ENCODE results near the gene FLNB. TPM values are rescaled to one million over a fixed set of nuclear protein-coding genes. Genes with fewer than 3 reads are reported as not detected.

Gene FLNB
- total RNA-seq, 4 donors from 2014 or later, result 282 to 707 (median 563) TPM

DNA sequence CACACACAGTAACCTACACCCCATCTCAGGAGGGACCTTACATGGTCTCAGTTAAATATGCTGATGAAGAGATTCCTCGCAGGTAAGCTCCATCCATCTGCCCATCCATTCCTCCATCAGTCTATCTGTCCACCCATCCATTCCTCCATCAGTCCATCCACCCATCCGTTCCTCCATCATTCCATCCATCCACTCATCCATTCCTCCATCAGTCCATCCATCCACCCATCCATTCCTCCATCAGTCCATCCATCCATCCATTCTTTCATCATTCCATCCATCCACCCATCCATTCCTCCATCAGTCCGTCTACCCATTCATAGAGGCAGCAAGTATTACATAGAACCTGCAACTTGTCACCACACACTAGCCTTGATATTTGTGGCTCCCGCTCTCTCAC lies 124.6 kb downstream of the FLNB start:
- intact Hi-C loops (cut with DNase I; ENCODE audit: low total_unique reads) (no loop called here), in situ Hi-C loops (cut with MboI; ENCODE audit: low pct_ligation_motif_present in 1 of 4, low pct_unique_long_range_greater_than_20kb in 1 of 4, low sequenced_read_pairs in 3 of 4) (no loop called here)
- H3K36me3 ChIP-seq, result peaks cover 0 to 72% (median 24%) of the 10 kb centered on the region in 4 donors
- WGBS, 2 donors (ENCODE audit: low coverage in 1 of 2), result 84 to 99% methylated on average over 3 to 4 of the region's 4 CpGs
- no peak overlapping the region for H3K27ac ChIP-seq
- no peaks in the 10 kb centered on the region for H3K9me3 ChIP-seq
- DNase-seq, result no peak
- TF ChIP-seq POLR2A (IDR thresholded peaks at IDR 0.05) (no peak), POLR2AphosphoS5 (IDR thresholded peaks at IDR 0.05) (no peak), EP300 (IDR thresholded peaks at IDR 0.05; ENCODE audit: low read depth) (no peak)
- TF ChIP-seq, protein P1, sequence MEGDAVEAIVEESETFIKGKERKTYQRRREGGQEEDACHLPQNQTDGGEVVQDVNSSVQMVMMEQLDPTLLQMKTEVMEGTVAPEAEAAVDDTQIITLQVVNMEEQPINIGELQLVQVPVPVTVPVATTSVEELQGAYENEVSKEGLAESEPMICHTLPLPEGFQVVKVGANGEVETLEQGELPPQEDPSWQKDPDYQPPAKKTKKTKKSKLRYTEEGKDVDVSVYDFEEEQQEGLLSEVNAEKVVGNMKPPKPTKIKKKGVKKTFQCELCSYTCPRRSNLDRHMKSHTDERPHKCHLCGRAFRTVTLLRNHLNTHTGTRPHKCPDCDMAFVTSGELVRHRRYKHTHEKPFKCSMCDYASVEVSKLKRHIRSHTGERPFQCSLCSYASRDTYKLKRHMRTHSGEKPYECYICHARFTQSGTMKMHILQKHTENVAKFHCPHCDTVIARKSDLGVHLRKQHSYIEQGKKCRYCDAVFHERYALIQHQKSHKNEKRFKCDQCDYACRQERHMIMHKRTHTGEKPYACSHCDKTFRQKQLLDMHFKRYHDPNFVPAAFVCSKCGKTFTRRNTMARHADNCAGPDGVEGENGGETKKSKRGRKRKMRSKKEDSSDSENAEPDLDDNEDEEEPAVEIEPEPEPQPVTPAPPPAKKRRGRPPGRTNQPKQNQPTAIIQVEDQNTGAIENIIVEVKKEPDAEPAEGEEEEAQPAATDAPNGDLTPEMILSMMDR (IDR thresholded peaks at IDR 0.05), result no peak
- no peak overlapping the region for H3K4me3 ChIP-seq
- H3K4me1 ChIP-seq, result no peaks in the 10 kb centered on the region
- no peaks in the 10 kb centered on the region for H3K27me3 ChIP-seq

DNA sequence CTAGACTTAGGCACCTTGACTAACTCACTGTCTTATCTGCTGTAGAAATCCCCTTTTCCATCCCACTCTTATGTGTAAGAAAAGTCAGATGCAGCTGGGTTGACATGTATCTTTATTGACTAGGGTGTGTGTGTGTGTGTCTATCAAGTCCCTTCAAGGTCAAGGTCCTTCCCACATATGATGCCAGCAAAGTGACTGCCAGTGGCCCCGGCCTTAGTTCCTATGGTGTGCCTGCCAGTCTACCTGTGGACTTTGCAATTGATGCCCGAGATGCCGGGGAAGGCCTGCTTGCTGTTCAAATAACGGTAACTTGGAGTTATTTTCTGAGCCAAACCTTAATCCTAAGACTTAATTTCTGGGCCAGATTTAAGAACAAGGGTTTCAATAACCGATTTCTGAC lies 126.2 kb downstream of the FLNB start:
- in situ Hi-C loops (cut with MboI; ENCODE audit: low pct_ligation_motif_present in 1 of 4, low pct_unique_long_range_greater_than_20kb in 1 of 4, low sequenced_read_pairs in 3 of 4) (no loop called here), intact Hi-C loops (cut with DNase I; ENCODE audit: low total_unique reads) (no loop called here)
- DNase-seq, result no peak
- TF ChIP-seq POLR2A (IDR thresholded peaks at IDR 0.05) (no peak), EP300 (IDR thresholded peaks at IDR 0.05; ENCODE audit: low read depth) (no peak), POLR2AphosphoS5 (IDR thresholded peaks at IDR 0.05) (no peak)
- TF ChIP-seq, protein P1 (IDR thresholded peaks at IDR 0.05), result no peak
- H3K9me3 ChIP-seq, result no peaks in the 10 kb centered on the region
- H3K36me3 ChIP-seq, result peaks cover 0 to 76% (median 28%) of the 10 kb centered on the region in 4 donors
- H3K4me3 ChIP-seq, result no peak overlapping the region
- H3K27me3 ChIP-seq, result no peaks in the 10 kb centered on the region
- no peak overlapping the region for H3K27ac ChIP-seq
- no peaks in the 10 kb centered on the region for H3K4me1 ChIP-seq
- WGBS, 2 donors (ENCODE audit: low coverage in 1 of 2), result 82 to 83% methylated on average over 1 to 5 of the region's 5 CpGs

DNA sequence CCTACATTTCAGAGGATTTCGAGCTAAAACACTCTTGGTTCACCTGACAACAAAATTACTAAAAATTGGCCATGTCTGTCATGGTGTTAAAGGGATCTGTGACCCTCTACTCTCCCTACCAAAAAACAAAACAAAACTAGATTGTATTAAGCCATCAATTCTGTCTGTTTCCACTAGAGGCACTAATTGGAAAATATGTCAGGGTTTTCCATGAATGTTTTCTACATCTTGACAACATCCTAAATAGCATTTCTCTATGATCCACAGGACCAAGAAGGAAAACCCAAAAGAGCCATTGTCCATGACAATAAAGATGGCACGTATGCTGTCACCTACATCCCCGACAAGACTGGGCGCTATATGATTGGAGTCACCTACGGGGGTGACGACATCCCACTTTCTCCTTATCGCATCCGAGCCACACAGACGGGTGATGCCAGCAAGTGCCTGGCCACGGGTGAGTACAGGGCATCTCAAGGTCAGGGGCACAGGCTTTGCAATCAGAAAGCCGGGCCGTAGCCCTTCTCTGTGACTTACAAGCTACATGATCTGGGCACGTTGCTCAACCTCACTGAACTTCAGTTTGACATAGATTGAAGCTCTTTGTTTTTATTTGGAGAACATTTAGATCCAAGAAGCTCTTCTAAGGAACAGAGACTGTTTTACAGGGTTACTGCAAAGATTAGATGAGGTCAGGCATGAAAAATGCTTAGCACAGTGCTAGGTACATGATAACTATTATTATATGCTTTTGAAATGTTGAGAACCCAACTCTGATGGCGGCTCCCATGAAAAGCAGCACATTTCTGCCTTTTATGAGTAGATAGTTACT lies 127.7 kb downstream of the FLNB start:
- no peaks in the 10 kb centered on the region for H3K9me3 ChIP-seq
- 92 to 93% methylated on average over 11 to 14 of the region's 14 CpGs for WGBS, 2 donors (ENCODE audit: low coverage in 1 of 2)
- in situ Hi-C loops (cut with MboI; ENCODE audit: low pct_ligation_motif_present in 1 of 4, low pct_unique_long_range_greater_than_20kb in 1 of 4, low sequenced_read_pairs in 3 of 4), result no loop called here

DNA sequence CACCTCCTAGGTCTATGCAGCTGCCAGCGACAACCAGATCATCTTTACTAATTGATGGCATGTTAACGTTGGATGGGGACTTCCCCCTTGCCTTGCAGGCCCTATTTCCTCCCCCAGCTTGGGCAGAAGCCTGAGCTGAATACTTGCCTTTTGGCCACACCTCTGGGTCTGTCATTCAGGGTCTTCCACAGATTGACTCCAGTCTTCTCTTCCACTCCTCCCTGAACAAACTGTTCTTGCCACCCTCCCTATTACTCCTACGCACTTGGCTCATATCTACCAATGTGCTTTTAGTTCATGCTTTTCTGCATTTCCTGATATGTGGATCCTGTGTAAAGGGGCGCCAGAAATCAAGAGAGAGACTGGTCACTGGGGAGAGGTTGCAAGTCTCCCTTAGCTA lies 129.1 kb downstream of the FLNB start:
- no peaks in the 10 kb centered on the region for H3K27me3 ChIP-seq
- 86 to 100% methylated on average over 2 to 4 of the region's 4 CpGs for WGBS, 2 donors (ENCODE audit: low coverage in 1 of 2)
- no peak overlapping the region for H3K4me3 ChIP-seq
- intact Hi-C loops (cut with DNase I; ENCODE audit: low total_unique reads), result no loop called here
- no peak for TF ChIP-seq POLR2A (IDR thresholded peaks at IDR 0.05)
- no peak for TF ChIP-seq EP300 (IDR thresholded peaks at IDR 0.05; ENCODE audit: low read depth)
- no peak for TF ChIP-seq POLR2AphosphoS5 (IDR thresholded peaks at IDR 0.05)
- TF ChIP-seq, protein P1 (IDR thresholded peaks at IDR 0.05), result no peak
- no peak for DNase-seq
- no peaks in the 10 kb centered on the region for H3K9me3 ChIP-seq
- in situ Hi-C loops (cut with MboI; ENCODE audit: low pct_ligation_motif_present in 1 of 4, low pct_unique_long_range_greater_than_20kb in 1 of 4, low sequenced_read_pairs in 3 of 4), result no loop called here
- no peaks in the 10 kb centered on the region for H3K4me1 ChIP-seq
- H3K27ac ChIP-seq, result peak overlapping the region in 1 of 4 donors; percentile 27
- H3K36me3 ChIP-seq, result peaks cover 0 to 74% (median 27%) of the 10 kb centered on the region in 4 donors

More for the DNA sequence above, 127.7 kb downstream of the FLNB start:
- DNase-seq, result no peak
- TF ChIP-seq POLR2A (IDR thresholded peaks at IDR 0.05) (no peak), POLR2AphosphoS5 (IDR thresholded peaks at IDR 0.05) (no peak), EP300 (IDR thresholded peaks at IDR 0.05; ENCODE audit: low read depth) (no peak)
- TF ChIP-seq, protein P1 (IDR thresholded peaks at IDR 0.05), result peak in 4 of 5 experiments; percentile 22 to 34 (median 27)
- Histone ChIP-seq H3K4me3 (no peak overlapping the region), H3K27ac (peak overlapping the region in 3 of 4 donors; percentile 32 to 60 (median 39)), H3K36me3 (peaks cover 0 to 75% (median 29%) of the 10 kb centered on the region in 4 donors), H3K4me1 (no peaks in the 10 kb centered on the region), H3K27me3 (no peaks in the 10 kb centered on the region)
- intact Hi-C loops (cut with DNase I; ENCODE audit: low total_unique reads), result no loop called here
